ENCODE measurements around the gene JADE2.

JADE2 gene

DNA sequence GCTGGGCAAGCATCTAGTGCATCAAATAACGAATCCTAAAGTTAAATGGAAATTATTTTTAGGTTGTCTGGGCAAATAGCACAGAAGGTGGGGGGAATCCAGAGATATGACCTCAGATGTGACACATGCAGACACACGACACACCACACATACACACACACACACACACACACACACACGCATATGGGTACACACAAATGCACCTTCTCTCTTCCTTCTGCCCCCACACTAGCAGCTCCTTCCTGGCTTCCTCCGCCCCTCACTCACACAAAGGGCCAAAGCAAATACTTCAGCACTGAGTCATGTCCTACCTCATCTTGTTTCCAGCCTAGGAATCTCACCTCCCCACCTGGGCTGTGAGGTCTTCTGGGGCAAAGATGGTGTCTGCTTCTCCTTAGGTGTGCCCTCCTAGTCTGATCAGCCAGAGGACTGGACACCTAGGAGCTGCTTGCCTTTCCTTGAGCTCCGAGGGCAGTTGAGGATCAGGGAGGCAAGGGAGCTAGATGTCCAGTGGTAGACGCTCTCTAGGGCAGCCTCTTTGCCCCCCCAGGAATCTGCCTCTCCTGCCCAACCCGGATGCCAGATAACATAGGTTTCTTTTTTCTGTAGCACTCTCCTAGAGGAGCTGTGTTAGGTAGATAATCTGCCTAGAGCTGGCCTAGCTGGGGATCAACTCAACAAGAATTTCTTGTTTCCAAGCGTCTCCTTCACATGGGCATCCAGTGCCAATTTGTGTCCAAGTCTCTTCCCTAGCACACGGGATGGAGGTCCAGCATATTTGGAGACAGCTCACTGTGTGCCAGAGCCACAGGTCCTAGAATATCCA, 14.3 kb upstream of the JADE2 start (continued):
- no peak for TF ChIP-seq TSHZ1 (tag by site-specific recombination; IDR thresholded peaks at IDR 0.05; ENCODE audit: borderline replicate concordance)
- TF ChIP-seq ZNF138 (tag by site-specific recombination; IDR thresholded peaks at IDR 0.05; ENCODE audit: borderline replicate concordance), result no peak
- peak; percentile 82 for TF ChIP-seq ZBTB21 (tag by site-specific recombination; IDR thresholded peaks at IDR 0.05)
- TF ChIP-seq, protein P1, sequence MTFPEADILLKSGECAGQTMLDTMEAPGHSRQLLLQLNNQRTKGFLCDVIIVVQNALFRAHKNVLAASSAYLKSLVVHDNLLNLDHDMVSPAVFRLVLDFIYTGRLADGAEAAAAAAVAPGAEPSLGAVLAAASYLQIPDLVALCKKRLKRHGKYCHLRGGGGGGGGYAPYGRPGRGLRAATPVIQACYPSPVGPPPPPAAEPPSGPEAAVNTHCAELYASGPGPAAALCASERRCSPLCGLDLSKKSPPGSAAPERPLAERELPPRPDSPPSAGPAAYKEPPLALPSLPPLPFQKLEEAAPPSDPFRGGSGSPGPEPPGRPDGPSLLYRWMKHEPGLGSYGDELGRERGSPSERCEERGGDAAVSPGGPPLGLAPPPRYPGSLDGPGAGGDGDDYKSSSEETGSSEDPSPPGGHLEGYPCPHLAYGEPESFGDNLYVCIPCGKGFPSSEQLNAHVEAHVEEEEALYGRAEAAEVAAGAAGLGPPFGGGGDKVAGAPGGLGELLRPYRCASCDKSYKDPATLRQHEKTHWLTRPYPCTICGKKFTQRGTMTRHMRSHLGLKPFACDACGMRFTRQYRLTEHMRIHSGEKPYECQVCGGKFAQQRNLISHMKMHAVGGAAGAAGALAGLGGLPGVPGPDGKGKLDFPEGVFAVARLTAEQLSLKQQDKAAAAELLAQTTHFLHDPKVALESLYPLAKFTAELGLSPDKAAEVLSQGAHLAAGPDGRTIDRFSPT (tag by site-specific recombination; IDR thresholded peaks at IDR 0.05), result peak; percentile 41
- TF ChIP-seq, protein P2, sequence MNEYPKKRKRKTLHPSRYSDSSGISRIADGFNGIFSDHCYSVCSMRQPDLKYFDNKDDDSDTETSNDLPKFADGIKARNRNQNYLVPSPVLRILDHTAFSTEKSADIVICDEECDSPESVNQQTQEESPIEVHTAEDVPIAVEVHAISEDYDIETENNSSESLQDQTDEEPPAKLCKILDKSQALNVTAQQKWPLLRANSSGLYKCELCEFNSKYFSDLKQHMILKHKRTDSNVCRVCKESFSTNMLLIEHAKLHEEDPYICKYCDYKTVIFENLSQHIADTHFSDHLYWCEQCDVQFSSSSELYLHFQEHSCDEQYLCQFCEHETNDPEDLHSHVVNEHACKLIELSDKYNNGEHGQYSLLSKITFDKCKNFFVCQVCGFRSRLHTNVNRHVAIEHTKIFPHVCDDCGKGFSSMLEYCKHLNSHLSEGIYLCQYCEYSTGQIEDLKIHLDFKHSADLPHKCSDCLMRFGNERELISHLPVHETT (tag by site-specific recombination; IDR thresholded peaks at IDR 0.05), result peak; percentile 66; the same call in 1 of the 2 replicates
- TF ChIP-seq ZNF24 (tag by site-specific recombination; IDR thresholded peaks at IDR 0.05), result 0 out of 2 replicates have a peak, but pooled peaks have one; percentile 41
- TF ChIP-seq ZFP3 (tag by site-specific recombination; IDR thresholded peaks at IDR 0.05; ENCODE audit: low read depth), result no peak
- TF ChIP-seq ZNF155 (tag by site-specific recombination; IDR thresholded peaks at IDR 0.05), result no peak
- no peak for TF ChIP-seq OSR2 (tag by site-specific recombination; IDR thresholded peaks at IDR 0.05)
- no peak for TF ChIP-seq ZNF704 (tag by site-specific recombination; IDR thresholded peaks at IDR 0.05)
- no peak for TF ChIP-seq ZNF214 (tag by site-specific recombination; IDR thresholded peaks at IDR 0.05; ENCODE audit: borderline replicate concordance)
- peak; percentile 48; the same call in 1 of the 2 replicates for TF ChIP-seq GLIS2 (tag by site-specific recombination; IDR thresholded peaks at IDR 0.05)
- no peak for TF ChIP-seq KLF17 (tag by site-specific recombination; IDR thresholded peaks at IDR 0.05)
- TF ChIP-seq ZNF223 (tag by site-specific recombination; IDR thresholded peaks at IDR 0.05), result no peak
- 0 out of 2 replicates have a peak, but pooled peaks have one; percentile 50 for TF ChIP-seq ZNF600 (tag by site-specific recombination; IDR thresholded peaks at IDR 0.05)
- TF ChIP-seq ZNF768 (tag by site-specific recombination; IDR thresholded peaks at IDR 0.05), result no peak
- TF ChIP-seq ZNF48 (tag by site-specific recombination; IDR thresholded peaks at IDR 0.05), result no peak
- TF ChIP-seq, protein P3, sequence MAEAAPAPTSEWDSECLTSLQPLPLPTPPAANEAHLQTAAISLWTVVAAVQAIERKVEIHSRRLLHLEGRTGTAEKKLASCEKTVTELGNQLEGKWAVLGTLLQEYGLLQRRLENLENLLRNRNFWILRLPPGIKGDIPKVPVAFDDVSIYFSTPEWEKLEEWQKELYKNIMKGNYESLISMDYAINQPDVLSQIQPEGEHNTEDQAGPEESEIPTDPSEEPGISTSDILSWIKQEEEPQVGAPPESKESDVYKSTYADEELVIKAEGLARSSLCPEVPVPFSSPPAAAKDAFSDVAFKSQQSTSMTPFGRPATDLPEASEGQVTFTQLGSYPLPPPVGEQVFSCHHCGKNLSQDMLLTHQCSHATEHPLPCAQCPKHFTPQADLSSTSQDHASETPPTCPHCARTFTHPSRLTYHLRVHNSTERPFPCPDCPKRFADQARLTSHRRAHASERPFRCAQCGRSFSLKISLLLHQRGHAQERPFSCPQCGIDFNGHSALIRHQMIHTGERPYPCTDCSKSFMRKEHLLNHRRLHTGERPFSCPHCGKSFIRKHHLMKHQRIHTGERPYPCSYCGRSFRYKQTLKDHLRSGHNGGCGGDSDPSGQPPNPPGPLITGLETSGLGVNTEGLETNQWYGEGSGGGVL (tag by site-specific recombination; IDR thresholded peaks at IDR 0.05), result peak; percentile 98
- peak; percentile 32; the same call in 1 of the 2 replicates for TF ChIP-seq SP3 (tag by site-specific recombination; IDR thresholded peaks at IDR 0.05)
- TF ChIP-seq ZNF792 (tag by site-specific recombination; IDR thresholded peaks at IDR 0.05), result no peak
- TF ChIP-seq ZFP69B (tag by site-specific recombination; IDR thresholded peaks at IDR 0.05), result peak; percentile 46; the same call in 1 of the 2 replicates
- no peak for TF ChIP-seq BCL6B (tag by site-specific recombination; IDR thresholded peaks at IDR 0.05)
- TF ChIP-seq ZNF302 (tag by site-specific recombination; IDR thresholded peaks at IDR 0.05; ENCODE audit: low read depth), result no peak
- TF ChIP-seq ZFP37 (tag by site-specific recombination; IDR thresholded peaks at IDR 0.05), result 0 out of 2 replicates have a peak, but pooled peaks have one; percentile 51
- TF ChIP-seq ZNF549 (tag by site-specific recombination; IDR thresholded peaks at IDR 0.05), result no peak
- no peak for TF ChIP-seq HOXC10 (CRISPR knock-in tag; IDR thresholded peaks at IDR 0.05)
- no peak for TF ChIP-seq FEZF1 (tag by site-specific recombination; IDR thresholded peaks at IDR 0.05)
